CD14-positive monocyte (primary cell): ENCODE results near the gene PRKCQ. TPM values are rescaled to one million over a fixed set of nuclear protein-coding genes. Genes with fewer than 3 reads are reported as not detected.

ENCODE experiments used
- DNase-seq, 3 donors: peaks; one replicate each; pipeline ENCODE4 v3.0.0-alpha.2; 2011 to 2022
- H2AFZ ChIP-seq: 2 replicates; pipeline ENCODE4 v1.6.0; 2012; ENCODE audit warnings: mild to moderate bottlenecking, low read depth, low read length, inconsistent platforms; ENCODE audit not compliant: insufficient read depth, poor library complexity, severe bottlenecking
- H3K27ac ChIP-seq, 2 donors: 1 replicate in 1 of 2; 2 replicates in 1 of 2; pipeline ENCODE4 v1.5.1; 2012 to 2013; ENCODE audit warnings: low read length in 2 of 2, control low read depth in 1 of 2, inconsistent platforms in 1 of 2, low read depth in 1 of 2, mild to moderate bottlenecking in 1 of 2
- H3K27me3 ChIP-seq, 2 donors: one replicate each; pipeline versions ENCODE4 v1.6.0 to v1.6.1; 2011 to 2013; ENCODE audit warnings: low read length in 2 of 2; ENCODE audit not compliant: control insufficient read depth in 2 of 2, insufficient read depth in 2 of 2
- H3K36me3 ChIP-seq, 2 donors: replicated peaks in 1 of 2; 1 replicate in 1 of 2; 2 replicates in 1 of 2; pipeline versions ENCODE4 v1.5.1 to v1.6.1; 2012 to 2013; ENCODE audit warnings: low read length in 2 of 2, control low read depth in 1 of 2, inconsistent platforms in 1 of 2, mild to moderate bottlenecking in 1 of 2; ENCODE audit not compliant: insufficient read depth in 2 of 2, control insufficient read depth in 1 of 2
- H3K4me1 ChIP-seq, 2 donors: 1 replicate in 1 of 2; 2 replicates in 1 of 2; pipeline versions ENCODE4 v1.5.1 to v1.6.1; 2012 to 2013; ENCODE audit warnings: low read length in 2 of 2, control low read depth in 1 of 2, inconsistent platforms in 1 of 2, mild to moderate bottlenecking in 1 of 2, moderate library complexity in 1 of 2; ENCODE audit not compliant: insufficient read depth in 2 of 2, control insufficient read depth in 1 of 2
- H3K4me2 ChIP-seq: replicated peaks from 2 replicates; pipeline ENCODE3; 2012; ENCODE audit warnings: low read length, moderate library complexity, mild to moderate bottlenecking; ENCODE audit not compliant: poor library complexity, severe bottlenecking; ENCODE audit errors: extremely low read depth
- H3K4me3 ChIP-seq, 3 experiments: fragments of 200-600 bp in 1 of 3; sonication (generic) in 1 of 3; replicated peaks in 1 of 3; 1 replicate in 2 of 3; 2 replicates in 1 of 3; pipeline ENCODE4 v1.5.1; 2011 to 2013; ENCODE audit warnings: low read length in 3 of 3, mild to moderate bottlenecking in 3 of 3, control low read depth in 2 of 3, low read depth in 2 of 3, inconsistent platforms in 1 of 3, moderate library complexity in 1 of 3
- H3K79me2 ChIP-seq: 2 replicates; pipeline ENCODE4 v1.6.0; 2012; ENCODE audit warnings: mild to moderate bottlenecking, control low read depth, inconsistent platforms, low read length, moderate library complexity; ENCODE audit not compliant: insufficient read depth
- H3K9ac ChIP-seq: 2 replicates; pipeline ENCODE4 v1.6.0; 2017; ENCODE audit warnings: low read length, mild to moderate bottlenecking; ENCODE audit not compliant: insufficient read depth, poor library complexity, severe bottlenecking
- H3K9me3 ChIP-seq, 2 donors: replicated peaks in 1 of 2; 1 replicate in 1 of 2; 2 replicates in 1 of 2; pipeline versions ENCODE4 v1.5.1 to v1.6.1; 2012 to 2013; ENCODE audit warnings: low read length in 2 of 2, control low read depth in 1 of 2; ENCODE audit not compliant: control insufficient read depth in 1 of 2, insufficient read depth in 1 of 2
- H4K20me1 ChIP-seq: 2 replicates; pipeline ENCODE4 v1.6.0; 2012; ENCODE audit warnings: mild to moderate bottlenecking, low read length, control low read depth, moderate library complexity; ENCODE audit not compliant: insufficient read depth
- H3K27ac Mint-ChIP-seq, 7 donors: one replicate each; pipeline ENCODE4 v1.8.0; 2020; ENCODE audit warnings: mild to moderate bottlenecking in 7 of 7, mixed read lengths in 7 of 7, moderate library complexity in 6 of 7, inconsistent platforms in 2 of 7
- H3K27me3 Mint-ChIP-seq, 3 donors: one replicate each; pipeline ENCODE4 v1.8.0; 2021 to 2022; ENCODE audit warnings: low read depth in 3 of 3, mild to moderate bottlenecking in 3 of 3, mixed read lengths in 3 of 3, moderate library complexity in 3 of 3, inconsistent platforms in 1 of 3
- H3K36me3 Mint-ChIP-seq, 2 donors: one replicate each; pipeline ENCODE4 v1.8.0; 2020; ENCODE audit warnings: mixed read lengths in 2 of 2, inconsistent platforms in 1 of 2, mild to moderate bottlenecking in 1 of 2
- H3K4me1 Mint-ChIP-seq: one replicate; pipeline ENCODE4 v1.8.0; 2020; ENCODE audit warnings: mild to moderate bottlenecking, mixed read lengths
- H3K4me3 Mint-ChIP-seq, 2 donors: one replicate each; pipeline ENCODE4 v1.8.0; 2020; ENCODE audit warnings: mild to moderate bottlenecking in 2 of 2, mixed read lengths in 2 of 2, moderate library complexity in 1 of 2
- H3K9me3 Mint-ChIP-seq, 7 donors: one replicate each; pipeline ENCODE4 v1.8.0; 2020 to 2022; ENCODE audit warnings: mixed read lengths in 7 of 7, mild to moderate bottlenecking in 6 of 7, moderate library complexity in 6 of 7, inconsistent platforms in 2 of 7
- CTCF ChIP-seq: fragments of 200-600 bp; IDR thresholded peaks from one replicate; pipeline ENCODE4 v1.8.0; 2022; ENCODE audit warnings: antibody characterized with exemption, mild to moderate bottlenecking
- WGBS: methylation state at CpG from one replicate; pipeline ENCODE4 v1.1.5; 2013; ENCODE audit warnings: missing lambda C conversion rate; ENCODE audit not compliant: insufficient coverage; 5-methylcytosine and 5-hydroxymethylcytosine counted together
- intact Hi-C, 2 donors: fragments of 100-400 bp; cut with micrococcal nuclease; formaldehyde crosslinking; loops; one replicate each; pipeline versions ENCODE4 v1.15.0 to v1.15.1; 2023
- polyA plus RNA-seq, 3 donors: library from polyadenylated mRNA; depleted of rRNA in 1 of 3; unstranded in 2 of 3; stranded (reverse) in 1 of 3; fragments of 300-500 nt in 2 of 3; fragments of >200 nt in 1 of 3; fragmentation: Illumina TruSeq in 2 of 3; gene quantifications; 1 replicate in 2 of 3; 2 replicates in 1 of 3; pipeline ENCODE4 v1.2.3, GENCODE V29; 2012 to 2021

Gene PRKCQ
- polyA plus RNA-seq, 3 donors: 0.01 to 0.29 (median 0.09) TPM

GRCh38 chr10:6465854-6466601 lies 114.0 kb downstream of the PRKCQ start:
- Histone ChIP-seq H3K4me2 (no peak overlapping the region), H3K4me1 (no peaks in the 10 kb centered on the region), H3K36me3 (no peaks in the 10 kb centered on the region), H3K27me3 (no peaks in the 10 kb centered on the region), H3K4me3 (no peak overlapping the region), H3K9ac (no peak overlapping the region), H2AFZ (no peak overlapping the region), H4K20me1 (no peaks in the 10 kb centered on the region), H3K27ac (no peak overlapping the region), H3K9me3 (no peaks in the 10 kb centered on the region), H3K79me2 (no peaks in the 10 kb centered on the region)
- no peak for TF ChIP-seq CTCF
- no peak overlapping the region for H3K27ac Mint-ChIP-seq
- intact Hi-C loops: no loop called here
- peaks cover 0 to 4% of the 10 kb centered on the region in 2 donors for H3K36me3 Mint-ChIP-seq
- no peak for DNase-seq
- no peaks in the 10 kb centered on the region for H3K27me3 Mint-ChIP-seq
- no peak overlapping the region for H3K4me3 Mint-ChIP-seq
- peaks cover 0 to 3% (median 0%) of the 10 kb centered on the region in 7 donors for H3K9me3 Mint-ChIP-seq
- no peaks in the 10 kb centered on the region for H3K4me1 Mint-ChIP-seq
- WGBS: 91% methylated on average over 1 of the region's 7 CpGs

DNA sequence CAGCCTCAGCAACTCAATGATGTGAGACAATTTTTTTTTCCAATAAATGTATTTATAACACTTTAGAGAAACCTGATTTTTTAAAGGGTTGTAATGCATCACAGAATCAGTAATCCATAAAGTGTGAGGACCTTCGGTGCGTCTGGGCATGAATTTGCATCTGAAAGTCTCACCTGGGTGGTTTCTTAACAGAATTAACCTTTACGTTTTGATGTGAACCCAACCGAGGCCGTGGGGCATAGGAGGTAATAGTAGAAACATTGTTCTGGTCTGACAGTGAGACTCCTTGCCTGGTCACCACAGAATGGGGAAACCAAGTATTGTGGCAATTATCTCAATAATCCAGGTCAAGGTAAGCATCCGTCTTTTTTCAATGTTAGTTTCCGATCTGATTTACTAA lies 114.6 kb downstream of the PRKCQ start:
- no peak overlapping the region for H3K4me3 Mint-ChIP-seq
- no peak overlapping the region for H3K27ac ChIP-seq
- TF ChIP-seq CTCF: no peak
- no peak overlapping the region for H3K9ac ChIP-seq
- no peak overlapping the region for H3K4me2 ChIP-seq
- H4K20me1 ChIP-seq: no peaks in the 10 kb centered on the region
- H3K4me1 Mint-ChIP-seq: no peaks in the 10 kb centered on the region
- no peaks in the 10 kb centered on the region for H3K4me1 ChIP-seq
- peaks cover 0 to 4% of the 10 kb centered on the region in 2 donors for H3K36me3 Mint-ChIP-seq
- H3K27ac Mint-ChIP-seq: no peak overlapping the region
- no peaks in the 10 kb centered on the region for H3K27me3 ChIP-seq
- peaks cover 0 to 5% (median 0%) of the 10 kb centered on the region in 7 donors for H3K9me3 Mint-ChIP-seq
- H3K9me3 ChIP-seq: no peaks in the 10 kb centered on the region
- no peak overlapping the region for H2AFZ ChIP-seq
- intact Hi-C loops: no loop called here
- H3K79me2 ChIP-seq: no peaks in the 10 kb centered on the region
- DNase-seq: no peak
- H3K36me3 ChIP-seq: no peaks in the 10 kb centered on the region
- no peak overlapping the region for H3K4me3 ChIP-seq
- 98% methylated on average over 7 of the region's 7 CpGs for WGBS
- no peaks in the 10 kb centered on the region for H3K27me3 Mint-ChIP-seq
